Caco-2 (cell line): ENCODE data around the gene NBEAL2. TPM values are rescaled to one million over a fixed set of nuclear protein-coding genes. Genes with fewer than 3 reads are reported as not detected.

Source experiments
- BruUV-seq: library from RNA; stranded (reverse); fragments of 400-500 nt; replicated peaks from 2 replicates; lab custom pipeline; 2021; lab: Mats Ljungman, UMichigan
- CTCF ChIA-PET: fragments of 300-600 bp; sonication (Branson Sonifier 250); formaldehyde crosslinking; loops from one replicate; lab custom pipeline; 2022; ENCODE audit warnings: antibody characterized with exemption; lab: Charles Lee
- POLR2A ChIA-PET: fragments of 300-600 bp; sonication (Branson Sonifier 250); formaldehyde crosslinking; loops from one replicate; lab custom pipeline; 2022; ENCODE audit warnings: antibody characterized with exemption; lab: Charles Lee
- DNase-seq, 2 experiments: peaks; one replicate each; pipeline versions ENCODE4 v3.0.0 to v3.0.0-alpha.2; 2020 to 2022
- H3K27me3 ChIP-seq: replicated peaks from 2 replicates; pipeline ENCODE4 v1.6.0; 2011; ENCODE audit warnings: low read length; ENCODE audit not compliant: control insufficient read depth, insufficient read depth
- H3K36me3 ChIP-seq: 2 replicates; pipeline ENCODE4 v1.5.1; 2011; ENCODE audit warnings: low read length; ENCODE audit not compliant: control insufficient read depth, insufficient read depth
- H3K4me1 ChIP-seq: fragments of 250-450 bp; sonication (Bioruptor Pico); 2 replicates; pipeline ENCODE4 v1.5.1; 2020; ENCODE audit warnings: mild to moderate bottlenecking
- H3K4me3 ChIP-seq: 2 replicates; pipeline ENCODE4 v1.5.1; 2011; ENCODE audit warnings: low read depth, mild to moderate bottlenecking, control low read depth, low read length
- H3K9me3 ChIP-seq: fragments of 250-450 bp; sonication (Bioruptor Pico); 2 replicates; pipeline ENCODE4 v1.5.1; 2020; ENCODE audit warnings: mild to moderate bottlenecking, moderate library complexity
- H3K27ac Mint-ChIP-seq: one replicate; pipeline ENCODE4 v1.8.0; 2022; ENCODE audit warnings: mixed read lengths; ENCODE audit not compliant: unreplicated experiment
- H3K27me3 Mint-ChIP-seq: one replicate; pipeline ENCODE4 v1.8.0; 2022; ENCODE audit warnings: mixed read lengths; ENCODE audit not compliant: insufficient read depth, unreplicated experiment
- H3K36me3 Mint-ChIP-seq: one replicate; pipeline ENCODE4 v1.8.0; 2022; ENCODE audit warnings: mild to moderate bottlenecking, mixed read lengths; ENCODE audit not compliant: insufficient read depth, unreplicated experiment
- H3K4me1 Mint-ChIP-seq: one replicate; pipeline ENCODE4 v1.8.0; 2022; ENCODE audit warnings: low read depth, mixed read lengths; ENCODE audit not compliant: unreplicated experiment
- H3K4me3 Mint-ChIP-seq: one replicate; pipeline ENCODE4 v1.8.0; 2022; ENCODE audit warnings: mild to moderate bottlenecking, moderate library complexity, mixed read lengths; ENCODE audit not compliant: unreplicated experiment
- H3K9me3 Mint-ChIP-seq: one replicate; pipeline ENCODE4 v1.8.0; 2022; ENCODE audit warnings: mixed read lengths; ENCODE audit not compliant: unreplicated experiment
- CTCF ChIP-seq, 2 experiments: fragments of 200-600 bp in 1 of 2; IDR thresholded peaks; 1 replicate in 1 of 2; 2 replicates in 1 of 2; pipeline versions ENCODE4 v1.5.1 to v1.8.0; 2011 to 2022; ENCODE audit warnings: antibody characterized with exemption in 1 of 2, control low read depth in 1 of 2, inconsistent platforms in 1 of 2, low read depth in 1 of 2, low read length in 1 of 2, mild to moderate bottlenecking in 1 of 2, moderate library complexity in 1 of 2; ENCODE audit not compliant: insufficient read depth in 1 of 2, severe bottlenecking in 1 of 2, unreplicated experiment in 1 of 2
- intact Hi-C: fragments of 100-400 bp; cut with micrococcal nuclease; formaldehyde crosslinking; loops from one replicate; pipeline ENCODE4 v1.10.0; 2022; ENCODE audit not compliant: unreplicated experiment
- total RNA-seq: library from RNA; stranded (reverse); gene quantifications from 2 replicates; pipeline ENCODE4 v1.2.3, GENCODE V29; 2022

Gene NBEAL2
- total RNA-seq, 1 experiment from 2014 or later: 62.4 TPM

DNA sequence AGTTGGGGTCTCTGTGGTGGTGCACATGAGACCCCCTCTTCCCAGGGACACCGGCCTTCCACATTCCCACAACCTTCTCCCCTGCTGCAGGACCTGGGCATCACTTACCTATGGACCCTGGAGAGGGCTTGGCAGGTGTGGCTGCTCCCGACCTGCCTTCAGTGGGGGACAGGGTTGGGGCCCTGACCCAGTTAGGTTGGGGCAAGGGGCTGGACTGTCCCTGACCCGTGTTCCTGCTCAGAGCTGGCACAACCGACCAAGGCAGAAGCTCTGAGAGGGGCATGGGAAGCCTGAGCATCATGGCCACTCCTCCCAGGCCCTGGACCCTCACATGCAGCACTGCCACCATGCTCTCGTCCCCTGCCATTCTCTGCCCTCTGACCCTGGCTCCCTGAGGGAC is 6.1 kb downstream of the NBEAL2 start:
- intact Hi-C loops: no loop called here
- Mint-ChIP-seq H3K27ac (no peak overlapping the region), H3K36me3 (peaks cover 10% of the 10 kb centered on the region), H3K27me3 (no peaks in the 10 kb centered on the region), H3K4me3 (no peak overlapping the region), H3K9me3 (no peaks in the 10 kb centered on the region), H3K4me1 (peaks cover 21% of the 10 kb centered on the region)
- Histone ChIP-seq H3K36me3 (no peaks in the 10 kb centered on the region; the same call in 1 of the 2 replicates), H3K27me3 (no peaks in the 10 kb centered on the region), H3K4me3 (no peak overlapping the region), H3K9me3 (no peaks in the 10 kb centered on the region), H3K4me1 (peaks cover 38% of the 10 kb centered on the region)
- POLR2A ChIA-PET: no interaction called here
- no peak for DNase-seq
- TF ChIP-seq CTCF (IDR thresholded peaks at IDR 0.05; ENCODE audit: insufficient read depth in 1 of 2, low read depth in 1 of 2, low read length in 1 of 2, severe bottlenecking in 1 of 2, unreplicated experiment in 1 of 2): no peak
- CTCF ChIA-PET: no interaction called here
- no TSS peak for BruUV-seq

GRCh38 chr3:46986055-46986730 is 6.7 kb downstream of the NBEAL2 start:
- Mint-ChIP-seq H3K9me3 (no peaks in the 10 kb centered on the region), H3K27ac (no peak overlapping the region), H3K4me3 (no peak overlapping the region), H3K36me3 (peaks cover 12% of the 10 kb centered on the region), H3K4me1 (peaks cover 21% of the 10 kb centered on the region), H3K27me3 (no peaks in the 10 kb centered on the region)
- H3K36me3 ChIP-seq: no peaks in the 10 kb centered on the region; the same call in 1 of the 2 replicates
- DNase-seq: no peak
- ChIA-PET POLR2A (no interaction called here), CTCF (no interaction called here)
- no peaks in the 10 kb centered on the region for H3K9me3 ChIP-seq
- H3K27me3 ChIP-seq: no peaks in the 10 kb centered on the region
- BruUV-seq: no TSS peak
- intact Hi-C loops: no loop called here
- no peak for TF ChIP-seq CTCF (IDR thresholded peaks at IDR 0.05; ENCODE audit: insufficient read depth in 1 of 2, low read depth in 1 of 2, low read length in 1 of 2, severe bottlenecking in 1 of 2, unreplicated experiment in 1 of 2)
- peaks cover 32% of the 10 kb centered on the region for H3K4me1 ChIP-seq
- no peak overlapping the region for H3K4me3 ChIP-seq

DNA sequence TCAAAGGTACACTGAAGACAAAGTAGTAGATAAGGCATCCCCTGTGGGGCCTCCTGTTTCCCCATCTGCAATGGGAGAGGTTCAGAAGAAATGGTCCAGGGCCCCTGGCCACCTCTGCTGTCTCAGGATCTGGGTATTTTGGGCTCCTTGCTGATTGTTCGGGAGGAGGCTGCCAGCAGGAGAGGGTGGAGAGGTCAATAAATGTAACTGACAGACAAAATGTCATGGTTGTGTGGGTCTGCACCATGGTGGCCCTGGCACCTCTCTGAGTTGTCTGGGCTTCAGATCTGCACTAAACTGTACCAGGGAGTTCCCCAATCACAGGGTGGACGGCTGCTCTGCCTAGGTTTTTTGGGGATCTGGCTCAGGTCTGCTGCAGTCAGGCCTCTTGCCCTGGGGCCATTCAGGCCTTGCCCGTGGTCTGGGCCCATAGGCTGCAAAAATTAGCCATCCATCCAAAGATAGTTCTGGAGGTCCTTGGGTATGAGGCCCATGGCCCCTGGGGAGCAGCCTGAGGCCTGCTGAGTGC is 7.4 kb downstream of the NBEAL2 start:
- H3K36me3 ChIP-seq: no peaks in the 10 kb centered on the region; the same call in 1 of the 2 replicates
- no TSS peak for BruUV-seq
- Mint-ChIP-seq H3K4me3 (no peak overlapping the region), H3K36me3 (peaks cover 12% of the 10 kb centered on the region), H3K4me1 (peaks cover 21% of the 10 kb centered on the region), H3K27ac (no peak overlapping the region), H3K27me3 (no peaks in the 10 kb centered on the region), H3K9me3 (no peaks in the 10 kb centered on the region)
- DNase-seq: no peak
- no peak overlapping the region for H3K4me3 ChIP-seq
- POLR2A ChIA-PET: no interaction called here
- H3K4me1 ChIP-seq: peaks cover 25% of the 10 kb centered on the region
- no peak for TF ChIP-seq CTCF (IDR thresholded peaks at IDR 0.05; ENCODE audit: insufficient read depth in 1 of 2, low read depth in 1 of 2, low read length in 1 of 2, severe bottlenecking in 1 of 2, unreplicated experiment in 1 of 2)
- intact Hi-C loops: no loop called here
- H3K9me3 ChIP-seq: no peaks in the 10 kb centered on the region
- CTCF ChIA-PET: interaction anchor here (1.0 kb wide), 1 partner anchor 51 kb away, joined by 3 read pairs; no protein-coding TSS in a partner anchor
- H3K27me3 ChIP-seq: no peaks in the 10 kb centered on the region
